SK-N-SH (cell line): ENCODE measurements around the gene CDIP1.
A peak's percentile ranks its signal among the peaks of the same experiment; 100 is the strongest.

Experiments
- EP300 ChIP-seq, 2 experiments: IDR thresholded peaks; 2 replicates each; pipeline versions ENCODE4 v1.4.0 to v1.6.1; 2012; ENCODE audit warnings: borderline replicate concordance in 1 of 2, low read depth in 1 of 2, low read length in 1 of 2
- FOXJ3 ChIP-seq: sonication (generic); formaldehyde crosslinking; IDR thresholded peaks from 2 replicates; pipeline ENCODE4 v1.5.1; 2020; ENCODE audit warnings: mild to moderate bottlenecking, missing genetic modification reagents
- JUND ChIP-seq: IDR thresholded peaks from 2 replicates; pipeline ENCODE4 v1.4.0; 2012
- MEF2A ChIP-seq: IDR thresholded peaks from 2 replicates; pipeline ENCODE4 v1.4.0; 2012; ENCODE audit warnings: low read depth, borderline replicate concordance
- MXI1 ChIP-seq: IDR thresholded peaks from 2 replicates; pipeline ENCODE4 v1.6.1; 2012; ENCODE audit warnings: mild to moderate bottlenecking, low read depth, low read length, improper control_type of control experiment
- POLR2AphosphoS5 ChIP-seq: IDR thresholded peaks from 2 replicates; pipeline ENCODE4 v1.6.1; 2012; ENCODE audit warnings: low read depth, low read length
- SIN3A ChIP-seq: IDR thresholded peaks from 2 replicates; pipeline ENCODE4 v1.6.1; 2012; ENCODE audit warnings: low read depth, mild to moderate bottlenecking, low read length, moderate library complexity, borderline replicate concordance
- SMC3 ChIP-seq: IDR thresholded peaks from 2 replicates; pipeline ENCODE4 v1.6.1; 2012; ENCODE audit warnings: low read depth, low read length, improper control_type of control experiment
- TF ChIP-seq, protein P1 (sequence below): IDR thresholded peaks from 2 replicates; pipeline ENCODE4 v1.4.0; 2012; ENCODE audit warnings: low read depth, borderline replicate concordance
- TF ChIP-seq, protein P2 (sequence below): IDR thresholded peaks from 2 replicates; pipeline ENCODE4 v1.6.1; 2012; ENCODE audit warnings: mild to moderate bottlenecking, low read depth, low read length, moderate library complexity
- TF ChIP-seq, protein P3 (sequence below): fragments of 200-600 bp; sonication (generic); IDR thresholded peaks from 2 replicates; pipeline ENCODE4 v1.6.1; 2017; ENCODE audit warnings: antibody characterized with exemption, mild to moderate bottlenecking, moderate library complexity
- TF ChIP-seq, protein P4 (sequence below): fragments of 150-350 bp; IDR thresholded peaks from 2 replicates; pipeline ENCODE4 v1.6.1; 2017; ENCODE audit warnings: antibody characterized with exemption, low read length, low read depth, borderline replicate concordance
- TF ChIP-seq, protein P5 (sequence below): IDR thresholded peaks from 2 replicates; pipeline ENCODE4 v1.4.0; 2012; ENCODE audit warnings: low read depth

DNA sequence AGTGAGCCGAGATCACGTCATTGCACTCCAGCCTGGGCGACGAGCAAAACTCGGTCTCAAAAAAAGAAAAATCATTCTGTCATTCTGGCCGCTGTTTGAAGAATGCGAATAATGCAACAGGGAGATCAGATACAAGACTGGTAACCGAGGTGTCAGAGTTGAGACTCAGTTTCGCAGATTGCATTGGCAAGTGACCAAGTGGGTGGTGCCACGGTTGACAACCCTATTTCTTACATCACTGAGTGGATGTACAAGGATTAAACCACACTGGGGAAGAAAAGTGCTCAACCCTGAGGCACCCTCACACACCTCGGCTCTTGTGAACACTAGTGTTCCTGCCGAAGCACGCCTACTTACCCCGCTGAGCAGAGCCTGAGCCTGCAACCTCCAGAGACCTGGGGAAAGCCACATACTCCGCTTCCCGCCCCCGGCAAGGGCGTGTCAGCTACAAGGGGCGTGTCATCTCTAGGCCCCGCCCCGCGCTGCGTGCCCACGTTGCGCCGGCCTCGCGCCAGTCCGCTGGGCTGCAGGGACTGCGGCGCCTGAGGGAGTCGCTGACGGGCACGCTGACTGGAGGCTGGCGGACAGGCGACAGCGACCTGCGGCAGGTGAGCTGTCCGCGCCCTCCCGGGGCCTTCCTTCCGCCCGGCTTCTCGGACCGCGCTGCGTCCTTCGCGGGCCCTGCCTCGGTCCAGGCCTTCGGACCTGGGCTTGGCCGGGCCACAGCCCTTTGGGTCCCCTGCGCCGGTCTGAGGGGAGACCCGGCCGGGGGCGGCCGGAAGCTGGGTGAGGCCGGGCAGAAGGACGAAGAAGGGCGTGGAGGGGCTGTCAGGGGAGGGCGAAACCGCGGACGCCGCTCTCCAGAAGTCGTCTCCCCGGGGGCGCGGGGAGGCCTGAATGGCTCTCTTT is 62.4 kb downstream of the CDIP1 start, which contains the start of gene HMOX2:
- TF ChIP-seq POLR2AphosphoS5 (peak; percentile 78; the same call in 1 of the 2 replicates), EP300 (IDR thresholded peaks at IDR 0.05; ENCODE audit: borderline replicate concordance in 1 of 2, low read depth in 1 of 2, low read length in 1 of 2) (no peak), JUND (no peak), SIN3A (peak; percentile 77; the same call in 1 of the 2 replicates), SMC3 (no peak), MXI1 (peak; percentile 94), FOXJ3 (CRISPR knock-in tag) (no peak), MEF2A (no peak)
- TF ChIP-seq, protein P1, sequence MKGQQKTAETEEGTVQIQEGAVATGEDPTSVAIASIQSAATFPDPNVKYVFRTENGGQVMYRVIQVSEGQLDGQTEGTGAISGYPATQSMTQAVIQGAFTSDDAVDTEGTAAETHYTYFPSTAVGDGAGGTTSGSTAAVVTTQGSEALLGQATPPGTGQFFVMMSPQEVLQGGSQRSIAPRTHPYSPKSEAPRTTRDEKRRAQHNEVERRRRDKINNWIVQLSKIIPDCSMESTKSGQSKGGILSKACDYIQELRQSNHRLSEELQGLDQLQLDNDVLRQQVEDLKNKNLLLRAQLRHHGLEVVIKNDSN = no peak
- TF ChIP-seq, protein P2, sequence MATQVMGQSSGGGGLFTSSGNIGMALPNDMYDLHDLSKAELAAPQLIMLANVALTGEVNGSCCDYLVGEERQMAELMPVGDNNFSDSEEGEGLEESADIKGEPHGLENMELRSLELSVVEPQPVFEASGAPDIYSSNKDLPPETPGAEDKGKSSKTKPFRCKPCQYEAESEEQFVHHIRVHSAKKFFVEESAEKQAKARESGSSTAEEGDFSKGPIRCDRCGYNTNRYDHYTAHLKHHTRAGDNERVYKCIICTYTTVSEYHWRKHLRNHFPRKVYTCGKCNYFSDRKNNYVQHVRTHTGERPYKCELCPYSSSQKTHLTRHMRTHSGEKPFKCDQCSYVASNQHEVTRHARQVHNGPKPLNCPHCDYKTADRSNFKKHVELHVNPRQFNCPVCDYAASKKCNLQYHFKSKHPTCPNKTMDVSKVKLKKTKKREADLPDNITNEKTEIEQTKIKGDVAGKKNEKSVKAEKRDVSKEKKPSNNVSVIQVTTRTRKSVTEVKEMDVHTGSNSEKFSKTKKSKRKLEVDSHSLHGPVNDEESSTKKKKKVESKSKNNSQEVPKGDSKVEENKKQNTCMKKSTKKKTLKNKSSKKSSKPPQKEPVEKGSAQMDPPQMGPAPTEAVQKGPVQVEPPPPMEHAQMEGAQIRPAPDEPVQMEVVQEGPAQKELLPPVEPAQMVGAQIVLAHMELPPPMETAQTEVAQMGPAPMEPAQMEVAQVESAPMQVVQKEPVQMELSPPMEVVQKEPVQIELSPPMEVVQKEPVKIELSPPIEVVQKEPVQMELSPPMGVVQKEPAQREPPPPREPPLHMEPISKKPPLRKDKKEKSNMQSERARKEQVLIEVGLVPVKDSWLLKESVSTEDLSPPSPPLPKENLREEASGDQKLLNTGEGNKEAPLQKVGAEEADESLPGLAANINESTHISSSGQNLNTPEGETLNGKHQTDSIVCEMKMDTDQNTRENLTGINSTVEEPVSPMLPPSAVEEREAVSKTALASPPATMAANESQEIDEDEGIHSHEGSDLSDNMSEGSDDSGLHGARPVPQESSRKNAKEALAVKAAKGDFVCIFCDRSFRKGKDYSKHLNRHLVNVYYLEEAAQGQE = no peak
- TF ChIP-seq, protein P3, sequence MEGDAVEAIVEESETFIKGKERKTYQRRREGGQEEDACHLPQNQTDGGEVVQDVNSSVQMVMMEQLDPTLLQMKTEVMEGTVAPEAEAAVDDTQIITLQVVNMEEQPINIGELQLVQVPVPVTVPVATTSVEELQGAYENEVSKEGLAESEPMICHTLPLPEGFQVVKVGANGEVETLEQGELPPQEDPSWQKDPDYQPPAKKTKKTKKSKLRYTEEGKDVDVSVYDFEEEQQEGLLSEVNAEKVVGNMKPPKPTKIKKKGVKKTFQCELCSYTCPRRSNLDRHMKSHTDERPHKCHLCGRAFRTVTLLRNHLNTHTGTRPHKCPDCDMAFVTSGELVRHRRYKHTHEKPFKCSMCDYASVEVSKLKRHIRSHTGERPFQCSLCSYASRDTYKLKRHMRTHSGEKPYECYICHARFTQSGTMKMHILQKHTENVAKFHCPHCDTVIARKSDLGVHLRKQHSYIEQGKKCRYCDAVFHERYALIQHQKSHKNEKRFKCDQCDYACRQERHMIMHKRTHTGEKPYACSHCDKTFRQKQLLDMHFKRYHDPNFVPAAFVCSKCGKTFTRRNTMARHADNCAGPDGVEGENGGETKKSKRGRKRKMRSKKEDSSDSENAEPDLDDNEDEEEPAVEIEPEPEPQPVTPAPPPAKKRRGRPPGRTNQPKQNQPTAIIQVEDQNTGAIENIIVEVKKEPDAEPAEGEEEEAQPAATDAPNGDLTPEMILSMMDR = peak; percentile 53
- TF ChIP-seq, protein P4, sequence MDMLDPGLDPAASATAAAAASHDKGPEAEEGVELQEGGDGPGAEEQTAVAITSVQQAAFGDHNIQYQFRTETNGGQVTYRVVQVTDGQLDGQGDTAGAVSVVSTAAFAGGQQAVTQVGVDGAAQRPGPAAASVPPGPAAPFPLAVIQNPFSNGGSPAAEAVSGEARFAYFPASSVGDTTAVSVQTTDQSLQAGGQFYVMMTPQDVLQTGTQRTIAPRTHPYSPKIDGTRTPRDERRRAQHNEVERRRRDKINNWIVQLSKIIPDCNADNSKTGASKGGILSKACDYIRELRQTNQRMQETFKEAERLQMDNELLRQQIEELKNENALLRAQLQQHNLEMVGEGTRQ = no peak
- TF ChIP-seq, protein P5, sequence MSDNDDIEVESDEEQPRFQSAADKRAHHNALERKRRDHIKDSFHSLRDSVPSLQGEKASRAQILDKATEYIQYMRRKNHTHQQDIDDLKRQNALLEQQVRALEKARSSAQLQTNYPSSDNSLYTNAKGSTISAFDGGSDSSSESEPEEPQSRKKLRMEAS = peak; percentile 98
